GM18951 (cell line): Measurements from ENCODE around the gene IMMP2L.

Experiments used
- POLR2A ChIP-seq: IDR thresholded peaks from 4 replicates; pipeline ENCODE4 v1.6.1; 2011; ENCODE audit warnings: mild to moderate bottlenecking; ENCODE audit not compliant: insufficient read length, insufficient read depth; ENCODE audit errors: extremely low read depth
- in situ Hi-C: fragments of 300-500 bp; cut with MboI; formaldehyde crosslinking; loops from one replicate; pipeline ENCODE4 v1.12.0; 2022; ENCODE audit warnings: low sequenced_read_pairs, mixed read lengths, inconsistent platforms; ENCODE audit not compliant: unreplicated experiment

Gene IMMP2L

GRCh38 chr7:111014079-111014478, 548.2 kb downstream of the IMMP2L start:
- no peak for TF ChIP-seq POLR2A
- in situ Hi-C loops = no loop called here

- in situ Hi-C loops = no loop called here
- no peak for TF ChIP-seq POLR2A
Observed at GRCh38 chr7:111012799-111013675, 549.3 kb downstream of the IMMP2L start.

DNA sequence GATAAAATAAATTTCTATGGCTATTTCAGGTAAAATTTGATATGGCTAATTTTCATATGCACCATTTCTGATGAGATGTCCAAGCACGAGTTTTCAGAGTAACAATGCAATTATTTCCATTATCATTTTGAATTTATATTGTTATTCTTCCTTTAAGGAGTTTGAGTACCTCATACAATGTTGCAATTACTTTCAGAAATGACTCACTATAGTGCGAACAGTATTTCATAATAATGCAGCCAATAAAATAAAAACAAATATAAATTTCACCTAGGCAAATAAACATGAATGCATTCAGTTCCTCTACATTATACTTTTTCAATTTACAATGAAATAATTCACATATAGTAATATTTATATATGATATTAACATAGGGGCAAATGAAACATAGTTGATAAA, 550.1 kb downstream of the IMMP2L start:
- TF ChIP-seq POLR2A = no peak
- in situ Hi-C loops = no loop called here

DNA sequence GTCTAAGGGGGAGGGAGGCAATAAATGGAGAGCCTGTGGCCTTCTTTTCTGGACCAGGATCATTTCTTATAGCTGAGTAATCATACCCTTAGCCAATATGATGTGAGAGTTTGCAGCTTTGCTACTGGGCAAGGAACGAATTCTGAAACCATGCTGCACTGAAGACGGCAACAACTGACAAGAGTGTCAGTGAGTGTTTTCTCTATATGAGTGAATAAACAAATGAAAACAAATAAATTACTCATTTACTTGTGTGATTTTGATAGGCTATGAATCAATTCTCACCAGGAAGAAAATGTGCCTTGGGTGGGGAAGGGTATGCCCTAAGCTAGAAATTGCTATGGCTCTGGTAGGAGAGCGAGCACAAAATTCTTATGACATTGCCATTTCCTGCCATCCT, 550.8 kb downstream of the IMMP2L start:
- no peak for TF ChIP-seq POLR2A
- in situ Hi-C loops = no loop called here

DNA sequence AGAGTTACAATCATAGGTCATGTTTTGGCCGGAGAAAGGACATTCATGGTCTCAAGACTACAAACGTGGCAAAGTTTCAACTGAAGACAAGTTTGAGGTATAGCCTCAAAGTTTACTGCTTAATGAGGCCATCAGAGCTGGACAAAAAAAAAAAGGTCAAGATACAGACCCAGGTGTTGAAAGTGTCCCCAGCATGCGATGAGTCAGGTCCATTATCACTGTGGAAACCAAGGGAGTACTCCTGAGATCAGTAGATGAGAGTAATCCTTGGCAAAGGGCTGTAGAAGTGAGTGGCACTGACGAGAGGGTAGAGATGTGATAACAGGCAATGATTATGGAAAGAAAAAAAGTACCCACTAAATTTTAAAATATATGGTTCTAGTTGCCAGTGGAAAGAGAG, 551.5 kb downstream of the IMMP2L start:
- in situ Hi-C loops = no loop called here
- TF ChIP-seq POLR2A = no peak

GRCh38 chr7:111009526-111010040, 552.7 kb downstream of the IMMP2L start:
- no peak for TF ChIP-seq POLR2A
- in situ Hi-C loops = no loop called here

- TF ChIP-seq POLR2A = no peak
- in situ Hi-C loops = no loop called here
Observed at GRCh38 chr7:111006691-111007090, 555.6 kb downstream of the IMMP2L start.

- in situ Hi-C loops = no loop called here
- no peak for TF ChIP-seq POLR2A
Observed at GRCh38 chr7:111006040-111006439, 556.3 kb downstream of the IMMP2L start.

DNA sequence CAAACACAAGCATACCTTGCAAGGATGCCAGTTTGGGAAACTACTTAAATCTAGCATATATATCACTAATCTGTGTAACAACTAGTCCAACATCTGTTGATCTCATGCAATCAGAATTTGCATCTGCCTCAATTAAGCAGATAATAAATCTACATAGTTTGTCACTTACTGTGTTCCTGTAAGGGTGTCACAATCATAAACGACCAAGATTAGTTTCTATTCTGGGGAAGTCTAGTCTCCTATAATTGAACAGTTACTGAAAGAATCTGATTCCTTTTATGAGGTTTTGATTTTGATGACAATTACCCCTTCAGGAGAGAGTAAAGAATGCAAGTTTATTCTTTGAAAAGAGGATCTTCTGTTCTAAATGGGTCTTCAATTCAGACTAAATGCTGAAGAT, 556.8 kb downstream of the IMMP2L start:
- TF ChIP-seq POLR2A = no peak
- in situ Hi-C loops = no loop called here

GRCh38 chr7:111004310-111004901, 557.9 kb downstream of the IMMP2L start:
- in situ Hi-C loops = no loop called here
- no peak for TF ChIP-seq POLR2A

- in situ Hi-C loops = no loop called here
- TF ChIP-seq POLR2A = no peak
Observed at GRCh38 chr7:111003883-111004282, 558.4 kb downstream of the IMMP2L start.

DNA sequence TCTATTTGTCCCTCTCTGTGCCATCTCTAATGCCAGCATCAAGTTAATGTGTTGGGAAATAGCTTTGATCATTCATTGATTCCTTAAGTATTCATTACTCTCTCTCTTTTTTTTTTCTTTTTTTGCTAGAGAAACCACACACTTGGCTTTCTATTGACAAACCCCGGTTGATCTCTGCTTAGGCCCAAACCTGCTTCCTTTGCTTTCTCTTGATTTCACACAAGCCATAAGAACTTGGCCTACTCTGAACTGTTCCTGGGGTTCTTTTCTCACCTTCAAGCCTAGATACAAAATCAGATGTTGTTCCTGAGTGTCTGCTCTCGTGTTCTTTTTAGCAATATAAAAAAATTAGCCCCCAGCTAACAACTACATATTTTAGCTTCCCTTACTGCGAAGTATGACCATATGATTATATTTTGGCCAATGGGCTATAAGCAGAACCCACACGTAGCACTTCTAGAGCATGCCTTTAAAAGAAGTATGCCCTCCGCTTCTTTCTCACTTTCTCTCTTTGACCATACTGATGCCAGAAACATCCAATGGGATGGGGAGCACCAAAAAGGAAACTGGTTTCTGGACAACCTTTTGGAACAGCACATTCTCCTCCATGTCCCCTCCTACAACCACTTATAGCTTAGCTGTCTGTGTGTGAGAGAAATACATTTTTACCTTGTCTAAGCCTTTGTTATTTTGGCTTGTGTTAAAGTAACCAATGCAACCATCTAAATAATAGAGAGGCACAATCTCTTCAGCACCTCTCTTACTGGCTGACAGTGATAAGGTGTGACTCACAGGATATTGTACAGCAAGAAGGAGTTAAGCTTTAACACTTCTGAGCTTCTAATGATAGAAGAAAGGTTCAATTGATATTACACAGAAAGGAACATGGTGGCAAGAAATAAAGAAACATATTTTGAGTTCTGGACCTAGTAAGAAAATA, 568.0 kb downstream of the IMMP2L start:
- TF ChIP-seq POLR2A = no peak
- in situ Hi-C loops = no loop called here
